ENCODE data around the gene PARD3.

- TF ChIP-seq CTCF (conservative IDR thresholded peaks at IDR 0.05; ENCODE audit: low read length) (no peak), EZH2phosphoT487 (IDR thresholded peaks at IDR 0.05; ENCODE audit: borderline replicate concordance) (no peak)
Measured at GRCh38 chr10:34743814-34744213, 71.3 kb downstream of the PARD3 start.

Data from Loucy (cell line).